HepG2 (cell line): Measurements from ENCODE around the gene GPR25. TPM values are rescaled to one million over a fixed set of nuclear protein-coding genes. Genes with fewer than 3 reads are reported as not detected.

Experiments used
- ATAC-seq: fragments of 200-7000 bp; cut with Tn5 transposase; 3 replicates; pipeline ENCODE4 v1.9.1; 2020; ENCODE audit warnings: mild to moderate bottlenecking, moderate library complexity
- BruUV-seq: library from RNA; stranded (reverse); fragments of 400-500 nt; replicated peaks from 2 replicates; lab custom pipeline; 2021; lab: Mats Ljungman, UMichigan
- CTCF ChIA-PET: fragments of 300-600 bp; formaldehyde crosslinking; extraction: SDS; loops from one replicate; lab custom pipeline; 2021; ENCODE audit warnings: low total read pairs, inconsistent platforms, low intra/inter-chr PET ratio; lab: Yijun Ruan, JAX
- POLR2A ChIA-PET: fragments of 350-600 bp; sonication (Branson Sonifier 250); formaldehyde crosslinking; loops from one replicate; lab custom pipeline; 2020; ENCODE audit warnings: antibody characterized with exemption, inconsistent platforms; lab: Yijun Ruan, JAX
- DNase-seq: peaks from one replicate; pipeline ENCODE4 v3.0.0-alpha.2; 2015; ENCODE audit warnings: low spot score
- FAIRE-seq: peaks from 3 replicates; lab custom pipeline; 2011; peaks lifted over from hg19 to GRCh38; lab: Jason Lieb, UNC
- H2AFZ ChIP-seq: one replicate; pipeline ENCODE4 v1.6.1; 2011; ENCODE audit warnings: low read length, inconsistent platforms
- H3K27ac ChIP-seq: fragments of 300-600 bp; 3 replicates; pipeline ENCODE4 v1.8.0; 2011; ENCODE audit warnings: mixed run types, mild to moderate bottlenecking, mixed read lengths, low read length, inconsistent platforms; ENCODE audit not compliant: insufficient read depth; ENCODE audit errors: extremely low read length
- H3K27me3 ChIP-seq, 2 experiments: fragments of 200-600 bp in 1 of 2; 2 replicates in 1 of 2; 3 replicates in 1 of 2; pipeline versions ENCODE4 v1.6.0 to v1.8.0; 2011; ENCODE audit warnings: low read length in 2 of 2, mild to moderate bottlenecking in 2 of 2, moderate library complexity in 2 of 2, inconsistent platforms in 1 of 2; ENCODE audit not compliant: insufficient read depth in 2 of 2, control insufficient read depth in 1 of 2
- H3K36me3 ChIP-seq, 2 experiments: fragments of 200-600 bp in 1 of 2; replicated peaks in 1 of 2; 2 replicates in 1 of 2; 3 replicates in 1 of 2; pipeline versions ENCODE4 v1.5.1 to v1.8.0; 2011; ENCODE audit warnings: low read length in 2 of 2, inconsistent platforms in 1 of 2; ENCODE audit not compliant: insufficient read depth in 2 of 2, control insufficient read depth in 1 of 2
- H3K4me1 ChIP-seq: 2 replicates; pipeline ENCODE4 v1.5.1; 2012; ENCODE audit warnings: low read length, inconsistent platforms; ENCODE audit not compliant: insufficient read depth
- H3K4me2 ChIP-seq: 2 replicates; pipeline ENCODE4 v1.6.0; 2011; ENCODE audit warnings: low read depth, low read length, inconsistent platforms
- H3K4me3 ChIP-seq, 3 experiments: fragments of 200-600 bp in 1 of 3; sonication (generic), shearing (Covaris generic) in 1 of 3; replicated peaks in 1 of 3; 2 replicates each; pipeline ENCODE4 v1.5.1; 2011 to 2016; ENCODE audit warnings: low read length in 3 of 3, inconsistent platforms in 2 of 3, low read depth in 2 of 3, mild to moderate bottlenecking in 2 of 3, control low read depth in 1 of 3, mixed read lengths in 1 of 3; ENCODE audit not compliant: insufficient read depth in 1 of 3
- H3K79me2 ChIP-seq: one replicate; pipeline ENCODE4 v1.6.1; 2011; ENCODE audit warnings: low read length, inconsistent platforms; ENCODE audit not compliant: insufficient read depth
- H3K9ac ChIP-seq: 2 replicates; pipeline ENCODE4 v1.6.0; 2011; ENCODE audit warnings: mild to moderate bottlenecking, low read depth, low read length, inconsistent platforms; ENCODE audit not compliant: insufficient read depth
- H3K9me3 ChIP-seq: 2 replicates; pipeline ENCODE4 v1.5.1; 2012; ENCODE audit warnings: mild to moderate bottlenecking, low read length
- H4K20me1 ChIP-seq: 2 replicates; pipeline ENCODE4 v1.6.0; 2011; ENCODE audit warnings: inconsistent platforms, mild to moderate bottlenecking, low read length, moderate library complexity; ENCODE audit not compliant: insufficient read depth
- HNF4G ChIP-seq, 2 experiments: sonication (generic) in 1 of 2; formaldehyde crosslinking in 1 of 2; IDR thresholded peaks; 2 replicates each; pipeline versions ENCODE4 v1.4.0 to v1.6.1; 2011 to 2020; ENCODE audit warnings: borderline replicate concordance in 2 of 2, low read depth in 2 of 2, mild to moderate bottlenecking in 2 of 2, low read length in 1 of 2, missing genetic modification reagents in 1 of 2, moderate library complexity in 1 of 2
- IRX3 ChIP-seq: sonication (generic); formaldehyde crosslinking; IDR thresholded peaks from 2 replicates; pipeline ENCODE4 v1.8.1; 2023; ENCODE audit warnings: mild to moderate bottlenecking, low read depth, missing genetic modification reagents, borderline replicate concordance
- NRL ChIP-seq: sonication (generic); formaldehyde crosslinking; IDR thresholded peaks from 2 replicates; pipeline ENCODE4 v1.5.0; 2020; ENCODE audit warnings: missing genetic modification reagents, mild to moderate bottlenecking, moderate library complexity, borderline replicate concordance
- SATB2 ChIP-seq: sonication (generic); formaldehyde crosslinking; IDR thresholded peaks from 2 replicates; pipeline ENCODE4 v1.5.0; 2020; ENCODE audit warnings: missing genetic modification reagents
- SETDB1 ChIP-seq: sonication (generic); formaldehyde crosslinking; IDR thresholded peaks from 2 replicates; pipeline ENCODE4 v1.5.1; 2020; ENCODE audit warnings: missing genetic modification reagents, mild to moderate bottlenecking, borderline replicate concordance
- U2AF2 ChIP-seq: fragments of 200-400 bp; formaldehyde crosslinking; IDR thresholded peaks from 2 replicates; pipeline ENCODE4 v1.6.1; 2017; ENCODE audit warnings: low read depth, mild to moderate bottlenecking, low read length
- ZNF136 ChIP-seq: sonication (generic); formaldehyde crosslinking; IDR thresholded peaks from 2 replicates; pipeline ENCODE4 v1.8.1; 2022; ENCODE audit warnings: low read depth, mild to moderate bottlenecking, moderate library complexity, missing genetic modification reagents
- ZNF747 ChIP-seq: sonication (generic); formaldehyde crosslinking; IDR thresholded peaks from 2 replicates; pipeline ENCODE4 v1.8.1; 2023; ENCODE audit warnings: missing genetic modification reagents, mild to moderate bottlenecking, borderline replicate concordance
- ZSCAN31 ChIP-seq: sonication (generic); formaldehyde crosslinking; IDR thresholded peaks from 2 replicates; pipeline ENCODE4 v1.5.0; 2020; ENCODE audit warnings: low read depth, mild to moderate bottlenecking, missing genetic modification reagents
- WGBS: methylation state at CpG from one replicate; pipeline ENCODE4 v1.1.6; 2017; ENCODE audit warnings: low lambda C conversion rate; 5-methylcytosine and 5-hydroxymethylcytosine counted together
- in situ Hi-C: cut with HindIII; loops from 2 replicates; pipeline ENCODE4 v1.10.0; 2017; ENCODE audit warnings: low pct_unique_long_range_greater_than_20kb; ENCODE audit not compliant: extremely low pct_ligation_motif_present
- intact Hi-C: fragments of 100-400 bp; cut with micrococcal nuclease; formaldehyde crosslinking; loops from one replicate; pipeline ENCODE4 v1.10.0; 2022; ENCODE audit not compliant: unreplicated experiment
- polyA plus RNA-seq, 8 experiments: library from polyadenylated mRNA; depleted of rRNA in 3 of 8; stranded (reverse) in 7 of 8; unstranded in 1 of 8; fragments of >200 nt; fragmentation: Illumina TruSeq in 4 of 8; extraction: Trizol in 4 of 8; gene quantifications; 2 replicates each; pipeline versions ENCODE4 v1.2.1 to v1.2.3, GENCODE V29; 2011 to 2016; ENCODE audit warnings: low read depth in 4 of 8, missing spikeins in 1 of 8, mixed read lengths in 1 of 8; ENCODE audit not compliant: insufficient read depth in 1 of 8
- total RNA-seq, 5 experiments: library from RNA; depleted of rRNA; stranded (reverse); fragments of >200 nt; fragmentation: Illumina TruSeq; extraction: Trizol; gene quantifications; 2 replicates each; pipeline ENCODE4 v1.2.3, GENCODE V29; 2016; ENCODE audit warnings: low read depth in 1 of 5
- TF ChIP-seq, protein P1 (sequence below): sonication (generic); formaldehyde crosslinking; IDR thresholded peaks from 2 replicates; pipeline ENCODE4 v1.4.0; 2020; ENCODE audit warnings: missing genetic modification reagents, borderline replicate concordance
- TF ChIP-seq, protein P2 (sequence below): sonication (generic); formaldehyde crosslinking; IDR thresholded peaks from 2 replicates; pipeline ENCODE4 v1.4.0; 2020; ENCODE audit warnings: mild to moderate bottlenecking, missing genetic modification reagents, borderline replicate concordance
- TF ChIP-seq, protein P3 (sequence below): sonication (generic); formaldehyde crosslinking; conservative IDR thresholded peaks from 2 replicates; pipeline ENCODE4 v1.8.0; 2022; ENCODE audit warnings: mild to moderate bottlenecking, moderate library complexity, missing genetic modification reagents
- TF ChIP-seq, protein P4 (sequence below): sonication (generic); formaldehyde crosslinking; IDR thresholded peaks from 2 replicates; pipeline ENCODE4 v1.4.0; 2020; ENCODE audit warnings: missing genetic modification reagents
- TF ChIP-seq, protein P5 (sequence below): sonication (generic); formaldehyde crosslinking; IDR thresholded peaks from 2 replicates; pipeline ENCODE4 v1.4.0; 2020; ENCODE audit warnings: missing genetic modification reagents

Gene GPR25
- total and polyA plus RNA-seq, 2 of the 13 experiments (the other 11 are each of a cell fraction or from before 2014, with no cell fraction given), result not detected

DNA sequence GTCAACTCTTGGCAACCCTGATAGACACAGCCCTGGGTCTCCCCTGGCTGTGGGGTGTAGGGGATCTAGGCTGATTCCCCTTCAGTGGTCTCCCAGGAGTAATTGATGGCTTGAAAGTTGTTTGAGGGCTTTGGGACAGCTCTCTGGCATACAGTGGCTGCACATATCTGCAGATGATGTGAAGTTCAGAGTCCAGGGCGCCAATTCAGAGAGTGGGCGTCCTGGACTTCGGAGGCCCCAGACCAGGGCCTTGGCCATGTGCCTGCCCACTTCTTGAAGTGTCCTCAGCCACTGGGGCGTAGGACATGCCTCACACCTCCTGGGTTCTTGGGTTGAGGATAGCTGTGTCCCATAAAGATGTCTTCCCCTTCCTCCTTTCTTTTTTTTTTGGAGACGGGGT is 24.5 kb downstream of the GPR25 start:
- 97% methylated on average over 2 of the region's 5 CpGs for WGBS
- no peak overlapping the region for H2AFZ ChIP-seq
- peaks cover 82% of the 10 kb centered on the region for H3K4me1 ChIP-seq
- ChIA-PET CTCF (no interaction called here), POLR2A (interaction anchor here (0.9 to 4.6 kb wide), 11 partner anchors 9 to 525 kb away, joined by 3 to 129 read pairs (median 4); partner anchors contain the start of gene DDX59)
- FAIRE-seq (no peak), ATAC-seq (no peak), DNase-seq (no peak)
- H4K20me1 ChIP-seq, result no peaks in the 10 kb centered on the region
- BruUV-seq, result no TSS peak
- no peaks in the 10 kb centered on the region for H3K9me3 ChIP-seq
- peaks cover 6 to 22% of the 10 kb centered on the region in 2 experiments for H3K36me3 ChIP-seq
- peak overlapping the region; percentile 48 for H3K9ac ChIP-seq
- in situ Hi-C loops, result no loop called here
- H3K4me3 ChIP-seq, result peak overlapping the region in 1 of 3 experiments; percentile 76; a peak in 2 of 6 replicates
- peak overlapping the region; percentile 87 for H3K4me2 ChIP-seq
- peak overlapping the region; percentile 79 for H3K27ac ChIP-seq
- intact Hi-C loops, result loop anchor here (10.0 kb wide), 1 partner anchor 218 kb away; the partner anchor contains the start of gene CACNA1S
- H3K79me2 ChIP-seq, result peaks cover 19% of the 10 kb centered on the region
- no peaks in the 10 kb centered on the region for H3K27me3 ChIP-seq
- no peak for TF ChIP-seq ZNF136 (CRISPR knock-in tag)
- TF ChIP-seq ZNF747 (CRISPR knock-in tag), result no peak
- no peak for TF ChIP-seq IRX3
- no peak for TF ChIP-seq SETDB1 (CRISPR knock-in tag)
- TF ChIP-seq, protein P1, sequence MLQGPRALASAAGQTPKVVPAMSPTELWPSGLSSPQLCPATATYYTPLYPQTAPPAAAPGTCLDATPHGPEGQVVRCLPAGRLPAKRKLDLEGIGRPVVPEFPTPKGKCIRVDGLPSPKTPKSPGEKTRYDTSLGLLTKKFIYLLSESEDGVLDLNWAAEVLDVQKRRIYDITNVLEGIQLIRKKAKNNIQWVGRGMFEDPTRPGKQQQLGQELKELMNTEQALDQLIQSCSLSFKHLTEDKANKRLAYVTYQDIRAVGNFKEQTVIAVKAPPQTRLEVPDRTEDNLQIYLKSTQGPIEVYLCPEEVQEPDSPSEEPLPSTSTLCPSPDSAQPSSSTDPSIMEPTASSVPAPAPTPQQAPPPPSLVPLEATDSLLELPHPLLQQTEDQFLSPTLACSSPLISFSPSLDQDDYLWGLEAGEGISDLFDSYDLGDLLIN (CRISPR knock-in tag), result no peak
- TF ChIP-seq, protein P2, sequence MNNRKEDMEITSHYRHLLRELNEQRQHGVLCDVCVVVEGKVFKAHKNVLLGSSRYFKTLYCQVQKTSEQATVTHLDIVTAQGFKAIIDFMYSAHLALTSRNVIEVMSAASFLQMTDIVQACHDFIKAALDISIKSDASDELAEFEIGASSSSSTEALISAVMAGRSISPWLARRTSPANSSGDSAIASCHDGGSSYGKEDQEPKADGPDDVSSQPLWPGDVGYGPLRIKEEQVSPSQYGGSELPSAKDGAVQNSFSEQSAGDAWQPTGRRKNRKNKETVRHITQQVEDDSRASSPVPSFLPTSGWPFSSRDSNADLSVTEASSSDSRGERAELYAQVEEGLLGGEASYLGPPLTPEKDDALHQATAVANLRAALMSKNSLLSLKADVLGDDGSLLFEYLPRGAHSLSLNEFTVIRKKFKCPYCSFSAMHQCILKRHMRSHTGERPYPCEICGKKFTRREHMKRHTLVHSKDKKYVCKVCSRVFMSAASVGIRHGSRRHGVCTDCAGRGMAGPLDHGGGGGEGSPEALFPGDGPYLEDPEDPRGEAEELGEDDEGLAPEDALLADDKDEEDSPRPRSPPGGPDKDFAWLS (CRISPR knock-in tag), result 0 out of 2 replicates have a peak, but pooled peaks have one; percentile 51
- TF ChIP-seq, protein P3, sequence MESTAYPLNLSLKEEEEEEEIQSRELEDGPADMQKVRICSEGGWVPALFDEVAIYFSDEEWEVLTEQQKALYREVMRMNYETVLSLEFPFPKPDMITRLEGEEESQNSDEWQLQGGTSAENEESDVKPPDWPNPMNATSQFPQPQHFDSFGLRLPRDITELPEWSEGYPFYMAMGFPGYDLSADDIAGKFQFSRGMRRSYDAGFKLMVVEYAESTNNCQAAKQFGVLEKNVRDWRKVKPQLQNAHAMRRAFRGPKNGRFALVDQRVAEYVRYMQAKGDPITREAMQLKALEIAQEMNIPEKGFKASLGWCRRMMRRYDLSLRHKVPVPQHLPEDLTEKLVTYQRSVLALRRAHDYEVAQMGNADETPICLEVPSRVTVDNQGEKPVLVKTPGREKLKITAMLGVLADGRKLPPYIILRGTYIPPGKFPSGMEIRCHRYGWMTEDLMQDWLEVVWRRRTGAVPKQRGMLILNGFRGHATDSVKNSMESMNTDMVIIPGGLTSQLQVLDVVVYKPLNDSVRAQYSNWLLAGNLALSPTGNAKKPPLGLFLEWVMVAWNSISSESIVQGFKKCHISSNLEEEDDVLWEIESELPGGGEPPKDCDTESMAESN, result peak; percentile 20; the same call in 1 of the 2 replicates
- peak; percentile 18; the same call in 1 of the 2 replicates for TF ChIP-seq HNF4G (IDR thresholded peaks at IDR 0.05; ENCODE audit: borderline replicate concordance, low read depth, low read length)
- TF ChIP-seq HNF4G (CRISPR knock-in tag; IDR thresholded peaks at IDR 0.05; ENCODE audit: borderline replicate concordance, low read depth), result no peak
- 0 out of 2 replicates have a peak, but pooled peaks have one; percentile 23 for TF ChIP-seq U2AF2
- TF ChIP-seq, protein P4, sequence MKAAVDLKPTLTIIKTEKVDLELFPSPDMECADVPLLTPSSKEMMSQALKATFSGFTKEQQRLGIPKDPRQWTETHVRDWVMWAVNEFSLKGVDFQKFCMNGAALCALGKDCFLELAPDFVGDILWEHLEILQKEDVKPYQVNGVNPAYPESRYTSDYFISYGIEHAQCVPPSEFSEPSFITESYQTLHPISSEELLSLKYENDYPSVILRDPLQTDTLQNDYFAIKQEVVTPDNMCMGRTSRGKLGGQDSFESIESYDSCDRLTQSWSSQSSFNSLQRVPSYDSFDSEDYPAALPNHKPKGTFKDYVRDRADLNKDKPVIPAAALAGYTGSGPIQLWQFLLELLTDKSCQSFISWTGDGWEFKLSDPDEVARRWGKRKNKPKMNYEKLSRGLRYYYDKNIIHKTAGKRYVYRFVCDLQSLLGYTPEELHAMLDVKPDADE, result no peak
- 0 out of 2 replicates have a peak, but pooled peaks have one; percentile 4 for TF ChIP-seq NRL
- no peak for TF ChIP-seq ZSCAN31 (CRISPR knock-in tag)
- TF ChIP-seq, protein P5, sequence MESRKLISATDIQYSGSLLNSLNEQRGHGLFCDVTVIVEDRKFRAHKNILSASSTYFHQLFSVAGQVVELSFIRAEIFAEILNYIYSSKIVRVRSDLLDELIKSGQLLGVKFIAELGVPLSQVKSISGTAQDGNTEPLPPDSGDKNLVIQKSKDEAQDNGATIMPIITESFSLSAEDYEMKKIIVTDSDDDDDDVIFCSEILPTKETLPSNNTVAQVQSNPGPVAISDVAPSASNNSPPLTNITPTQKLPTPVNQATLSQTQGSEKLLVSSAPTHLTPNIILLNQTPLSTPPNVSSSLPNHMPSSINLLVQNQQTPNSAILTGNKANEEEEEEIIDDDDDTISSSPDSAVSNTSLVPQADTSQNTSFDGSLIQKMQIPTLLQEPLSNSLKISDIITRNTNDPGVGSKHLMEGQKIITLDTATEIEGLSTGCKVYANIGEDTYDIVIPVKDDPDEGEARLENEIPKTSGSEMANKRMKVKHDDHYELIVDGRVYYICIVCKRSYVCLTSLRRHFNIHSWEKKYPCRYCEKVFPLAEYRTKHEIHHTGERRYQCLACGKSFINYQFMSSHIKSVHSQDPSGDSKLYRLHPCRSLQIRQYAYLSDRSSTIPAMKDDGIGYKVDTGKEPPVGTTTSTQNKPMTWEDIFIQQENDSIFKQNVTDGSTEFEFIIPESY, result peak; percentile 77; the same call in 1 of the 2 replicates
- no peak for TF ChIP-seq SATB2 (CRISPR knock-in tag)
